SK-N-MC (cell line): Measurements from ENCODE around the gene SEPTIN3.

ENCODE experiments used
- DNase-seq: peaks from one replicate; pipeline ENCODE4 v3.0.0-alpha.2; 2011; ENCODE audit warnings: low read depth, low spot score
- H3K27ac ChIP-seq: fragments of 200-600 bp; sonication (generic); 2 replicates; pipeline ENCODE4 v1.5.1; 2016; ENCODE audit warnings: mixed run types
- H3K36me3 ChIP-seq: fragments of 200-600 bp; sonication (generic); 2 replicates; pipeline ENCODE4 v1.6.1; 2017; ENCODE audit warnings: antibody characterized with exemption, low read length, mixed read lengths; ENCODE audit not compliant: insufficient read depth
- H3K4me3 ChIP-seq: fragments of 200-600 bp; sonication (generic); 2 replicates; pipeline ENCODE4 v1.5.1; 2016
- H3K9ac ChIP-seq: fragments of 200-600 bp; sonication (generic); 2 replicates; pipeline ENCODE4 v1.8.0; 2017; ENCODE audit warnings: mixed run types, mixed read lengths; ENCODE audit not compliant: insufficient read length
- H3K9me3 ChIP-seq: fragments of 200-600 bp; sonication (generic); 2 replicates; pipeline ENCODE4 v1.6.1; 2017; ENCODE audit warnings: low read depth, mild to moderate bottlenecking, antibody characterized with exemption, low read length, moderate library complexity, mixed read lengths
- EZH2 ChIP-seq: fragments of 200-600 bp; sonication (generic); IDR thresholded peaks from one replicate; pipeline ENCODE4 v1.6.1; 2017; ENCODE audit warnings: antibody characterized with exemption
- FOXP2 ChIP-seq: optimal IDR thresholded peaks from 2 replicates; pipeline ENCODE3; 2011; ENCODE audit warnings: mild to moderate bottlenecking, moderate library complexity; ENCODE audit not compliant: insufficient read depth; ENCODE audit errors: extremely low read length, control extremely low read depth
- POLR2AphosphoS5 ChIP-seq: IDR thresholded peaks from 2 replicates; pipeline ENCODE4 v1.6.1; 2012; ENCODE audit warnings: mild to moderate bottlenecking, low read depth, low read length, borderline replicate concordance

The SEPTIN3 gene

DNA sequence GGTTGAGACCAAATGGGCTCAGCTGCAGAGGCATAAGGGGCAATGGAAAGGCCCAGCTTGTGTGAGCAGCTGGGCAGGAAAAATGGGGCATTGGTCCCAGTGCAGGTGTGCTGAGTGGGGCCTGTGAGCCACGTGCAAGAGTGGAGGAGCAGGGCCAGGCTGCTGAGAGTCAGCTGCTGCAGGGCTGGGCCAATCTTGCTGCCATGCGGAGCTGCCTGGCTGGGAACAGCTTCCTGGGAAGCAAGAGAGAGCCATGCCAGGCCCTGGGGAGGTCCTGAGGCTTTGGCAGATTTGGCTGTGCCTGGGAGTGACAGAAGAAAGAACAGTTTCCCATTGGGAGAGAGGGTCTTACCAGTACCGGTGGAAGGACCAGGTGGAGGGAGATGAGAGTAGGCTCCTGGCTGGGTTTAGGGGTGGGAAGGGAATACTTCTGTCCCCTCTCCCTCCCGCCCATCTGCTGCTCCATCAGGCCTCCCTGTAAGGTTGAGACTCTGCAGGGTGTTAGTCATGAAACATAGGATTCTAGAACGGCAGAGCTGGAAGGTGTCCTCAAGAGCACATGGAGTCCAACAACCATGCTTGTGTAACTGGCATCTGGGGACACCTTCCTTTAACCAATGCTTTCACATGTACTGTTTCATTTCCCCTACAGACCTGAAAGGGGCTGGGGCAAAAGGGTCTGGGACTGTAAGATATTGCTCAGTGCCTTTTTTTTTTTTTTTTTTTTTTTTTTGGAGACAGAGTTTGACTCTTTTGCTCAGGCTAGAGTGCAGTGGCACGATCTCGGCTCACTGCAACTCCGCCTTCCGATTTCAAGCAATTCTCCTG is 10.4 kb downstream of the SEPTIN3 start:
- TF ChIP-seq POLR2AphosphoS5, result no peak
- no peak for TF ChIP-seq EZH2
- TF ChIP-seq FOXP2, result no peak
- no peak overlapping the region for H3K27ac ChIP-seq
- no peaks in the 10 kb centered on the region for H3K36me3 ChIP-seq
- no peak overlapping the region for H3K9ac ChIP-seq
- no peaks in the 10 kb centered on the region for H3K9me3 ChIP-seq
- no peak for DNase-seq
- H3K4me3 ChIP-seq, result no peak overlapping the region

GRCh38 chr22:41982865-41983264 is 13.6 kb downstream of the SEPTIN3 start:
- TF ChIP-seq EZH2 (no peak), FOXP2 (no peak), POLR2AphosphoS5 (no peak)
- Histone ChIP-seq H3K36me3 (no peaks in the 10 kb centered on the region), H3K27ac (0 out of 2 replicates have a peak overlapping the region, but pooled peaks have one; percentile 69), H3K9ac (no peak overlapping the region), H3K9me3 (no peaks in the 10 kb centered on the region), H3K4me3 (no peak overlapping the region)
- no peak for DNase-seq

- H3K36me3 ChIP-seq, result no peaks in the 10 kb centered on the region
- H3K4me3 ChIP-seq, result peak overlapping the region; percentile 31
- peak overlapping the region; percentile 29 for H3K9ac ChIP-seq
- no peaks in the 10 kb centered on the region for H3K9me3 ChIP-seq
- TF ChIP-seq FOXP2 (no peak), EZH2 (no peak), POLR2AphosphoS5 (no peak)
- peak; percentile 45 for DNase-seq
- H3K27ac ChIP-seq, result peak overlapping the region; percentile 69; the same call in 1 of the 2 replicates
Measured at GRCh38 chr22:41983513-41984405, 14.5 kb downstream of the SEPTIN3 start.

GRCh38 chr22:41987276-41987675 is 18.0 kb downstream of the SEPTIN3 start:
- Histone ChIP-seq H3K36me3 (no peaks in the 10 kb centered on the region), H3K4me3 (no peak overlapping the region), H3K9ac (no peak overlapping the region), H3K27ac (no peak overlapping the region), H3K9me3 (no peaks in the 10 kb centered on the region)
- no peak for DNase-seq
- TF ChIP-seq POLR2AphosphoS5 (no peak), EZH2 (no peak), FOXP2 (no peak)

DNA sequence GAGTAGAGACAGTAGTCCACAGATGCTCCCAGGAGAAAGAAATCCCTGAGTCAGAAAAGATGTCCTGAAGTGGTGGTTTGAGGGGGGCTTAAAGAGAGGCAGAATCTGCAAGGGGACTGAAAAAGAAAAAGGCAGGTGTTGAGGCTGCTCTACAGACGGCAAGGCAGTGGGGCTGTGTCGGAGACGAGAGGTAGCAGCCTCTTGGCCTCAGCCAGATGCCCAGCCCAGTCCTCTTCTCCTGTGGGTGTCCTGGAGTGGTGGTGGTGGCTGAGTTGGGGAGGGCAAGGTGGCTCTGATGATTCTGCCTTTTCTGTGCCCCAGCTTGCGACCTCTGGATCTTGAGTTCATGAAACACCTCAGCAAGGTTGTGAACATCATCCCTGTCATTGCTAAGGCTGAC is 20.0 kb downstream of the SEPTIN3 start:
- TF ChIP-seq FOXP2, result no peak
- H3K27ac ChIP-seq, result no peak overlapping the region
- no peak overlapping the region for H3K9ac ChIP-seq
- no peak overlapping the region for H3K4me3 ChIP-seq
- H3K9me3 ChIP-seq, result no peaks in the 10 kb centered on the region
- no peaks in the 10 kb centered on the region for H3K36me3 ChIP-seq
- no peak for DNase-seq

- H3K27ac ChIP-seq, result no peak overlapping the region
- H3K9me3 ChIP-seq, result no peaks in the 10 kb centered on the region
- TF ChIP-seq POLR2AphosphoS5 (no peak), FOXP2 (no peak), EZH2 (no peak)
- no peaks in the 10 kb centered on the region for H3K36me3 ChIP-seq
- DNase-seq, result no peak
- H3K9ac ChIP-seq, result no peak overlapping the region
- H3K4me3 ChIP-seq, result no peak overlapping the region
Measured at GRCh38 chr22:41991111-41991510, 21.9 kb downstream of the SEPTIN3 start.

DNA sequence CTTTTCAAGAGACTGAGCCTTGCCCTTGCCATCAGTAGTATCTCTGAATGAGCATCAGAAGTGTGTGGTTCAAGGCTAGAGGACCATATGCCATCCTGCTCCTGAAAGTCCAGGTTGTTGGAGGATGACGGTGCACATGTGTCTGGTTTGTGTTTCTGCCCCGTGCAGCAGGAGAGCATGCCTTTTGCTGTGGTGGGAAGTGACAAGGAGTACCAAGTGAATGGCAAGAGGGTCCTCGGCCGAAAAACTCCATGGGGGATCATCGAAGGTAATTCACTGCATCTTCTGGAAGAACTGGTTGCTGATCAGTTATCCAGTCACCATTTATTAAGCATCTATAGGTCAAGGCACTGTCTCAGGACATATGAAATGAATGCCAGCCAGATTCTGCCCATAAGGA is 23.3 kb downstream of the SEPTIN3 start:
- Histone ChIP-seq H3K9me3 (no peaks in the 10 kb centered on the region), H3K9ac (no peak overlapping the region), H3K36me3 (no peaks in the 10 kb centered on the region), H3K27ac (no peak overlapping the region), H3K4me3 (no peak overlapping the region)
- DNase-seq, result no peak
- TF ChIP-seq EZH2 (no peak), FOXP2 (no peak), POLR2AphosphoS5 (no peak)

DNA sequence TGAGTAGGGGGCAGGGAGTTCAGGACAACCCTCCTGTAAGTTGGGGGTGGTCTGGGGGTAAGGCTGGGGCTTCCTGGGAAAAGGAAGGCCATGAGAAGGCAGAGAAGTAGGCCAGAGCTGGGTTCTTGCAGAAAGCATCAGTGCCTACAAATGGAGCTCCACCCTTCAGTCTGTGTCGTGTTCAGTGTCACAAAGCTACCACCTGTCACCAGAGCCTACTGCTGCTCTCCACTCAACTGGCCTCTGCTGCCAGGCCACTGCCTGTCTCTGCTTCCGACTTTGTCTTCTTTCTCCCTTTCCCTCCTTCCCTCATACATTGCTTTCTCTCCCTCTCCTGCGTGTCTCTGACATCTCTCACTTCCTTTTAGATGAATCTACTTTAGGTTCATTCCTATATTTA is 26.0 kb downstream of the SEPTIN3 start:
- Histone ChIP-seq H3K9ac (no peak overlapping the region), H3K4me3 (no peak overlapping the region), H3K9me3 (no peaks in the 10 kb centered on the region), H3K36me3 (no peaks in the 10 kb centered on the region), H3K27ac (no peak overlapping the region)
- DNase-seq, result no peak
- TF ChIP-seq POLR2AphosphoS5 (no peak), EZH2 (no peak), FOXP2 (no peak)
